Glutamatergic neuron (in vitro differentiated cells): ENCODE data around the gene PACRG. TPM values are rescaled to one million over a fixed set of nuclear protein-coding genes. Genes with fewer than 3 reads are reported as not detected.

ENCODE experiments used
- DNase-seq: peaks from one replicate; pipeline ENCODE4 v3.0.0; 2022
- H3K27ac Mint-ChIP-seq: one replicate; pipeline ENCODE4 v1.8.0; 2020; ENCODE audit warnings: mild to moderate bottlenecking, mixed read lengths, inconsistent platforms; ENCODE audit not compliant: unreplicated experiment
- H3K27me3 Mint-ChIP-seq: one replicate; pipeline ENCODE4 v1.8.0; 2020; ENCODE audit warnings: mild to moderate bottlenecking, moderate library complexity, mixed read lengths, inconsistent platforms; ENCODE audit not compliant: unreplicated experiment
- H3K36me3 Mint-ChIP-seq: one replicate; pipeline ENCODE4 v1.8.0; 2020; ENCODE audit warnings: mild to moderate bottlenecking, mixed read lengths, inconsistent platforms; ENCODE audit not compliant: unreplicated experiment
- H3K4me1 Mint-ChIP-seq: one replicate; pipeline ENCODE4 v1.8.0; 2020; ENCODE audit warnings: mild to moderate bottlenecking, low read depth, mixed read lengths, inconsistent platforms; ENCODE audit not compliant: unreplicated experiment
- H3K4me3 Mint-ChIP-seq: one replicate; pipeline ENCODE4 v1.8.0; 2020; ENCODE audit warnings: mild to moderate bottlenecking, mixed read lengths, inconsistent platforms; ENCODE audit not compliant: unreplicated experiment
- H3K9me3 Mint-ChIP-seq: one replicate; pipeline ENCODE4 v1.8.0; 2020; ENCODE audit warnings: mild to moderate bottlenecking, moderate library complexity, mixed read lengths, inconsistent platforms; ENCODE audit not compliant: unreplicated experiment
- CTCF ChIP-seq: fragments of 200-600 bp; sonication (generic); IDR thresholded peaks from one replicate; pipeline ENCODE4 v1.5.0; 2021; ENCODE audit not compliant: partially characterized antibody, unreplicated experiment
- total RNA-seq: library from RNA; stranded (reverse); fragmentation: NEBNext Ultra II Directional; extraction: Animal tissue kit (Norgen Biotek cat#: 25700); gene quantifications from one replicate; pipeline ENCODE4 v1.2.1, GENCODE V29; 2021; ENCODE audit not compliant: unreplicated experiment

PACRG gene
- total RNA-seq, 1 donor from 2014 or later = not detected

GRCh38 chr6:163087981-163088380 is 360.2 kb downstream of the PACRG start:
- H3K4me1 Mint-ChIP-seq = peaks cover 11% of the 10 kb centered on the region
- peaks cover 11% of the 10 kb centered on the region for H3K36me3 Mint-ChIP-seq

DNA sequence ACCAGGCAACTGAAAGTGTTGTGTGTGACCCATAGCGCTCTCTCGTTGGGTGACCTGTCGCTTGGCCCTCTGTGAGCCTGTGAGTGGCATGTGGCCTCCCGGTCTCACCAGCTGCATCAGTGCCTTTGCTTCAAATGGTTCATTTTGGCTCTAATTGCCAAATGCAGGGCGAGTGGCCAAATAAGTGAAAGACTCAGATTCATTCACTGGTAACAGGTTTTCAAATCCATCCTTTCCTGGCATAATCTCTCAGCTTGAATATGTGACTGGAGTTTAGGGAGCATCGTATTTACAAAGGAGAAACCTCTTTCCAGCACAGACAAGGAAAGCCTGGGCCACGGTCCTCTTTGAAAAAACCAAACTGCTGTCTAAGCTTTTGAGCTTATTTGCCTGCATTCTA is 365.1 kb downstream of the PACRG start:
- Mint-ChIP-seq H3K36me3 (no peaks in the 10 kb centered on the region), H3K9me3 (no peaks in the 10 kb centered on the region), H3K4me1 (peaks cover 13% of the 10 kb centered on the region), H3K27ac (no peak overlapping the region), H3K4me3 (no peak overlapping the region), H3K27me3 (peaks cover 2% of the 10 kb centered on the region)
- TF ChIP-seq CTCF = no peak
- no peak for DNase-seq

More at GRCh38 chr6:163087981-163088380, 360.2 kb downstream of the PACRG start:
- H3K27me3 Mint-ChIP-seq = peaks cover 5% of the 10 kb centered on the region
- no peak for TF ChIP-seq CTCF
- H3K9me3 Mint-ChIP-seq = peaks cover 1% of the 10 kb centered on the region
- H3K4me3 Mint-ChIP-seq = no peak overlapping the region
- no peak for DNase-seq
- H3K27ac Mint-ChIP-seq = no peak overlapping the region

- H3K4me3 Mint-ChIP-seq = no peak overlapping the region
- H3K9me3 Mint-ChIP-seq = no peaks in the 10 kb centered on the region
- peaks cover 13% of the 10 kb centered on the region for H3K4me1 Mint-ChIP-seq
- no peaks in the 10 kb centered on the region for H3K36me3 Mint-ChIP-seq
- peaks cover 2% of the 10 kb centered on the region for H3K27me3 Mint-ChIP-seq
- no peak for TF ChIP-seq CTCF
- H3K27ac Mint-ChIP-seq = no peak overlapping the region
- DNase-seq = no peak
Measured at GRCh38 chr6:163094881-163095280, 367.1 kb downstream of the PACRG start.

DNA sequence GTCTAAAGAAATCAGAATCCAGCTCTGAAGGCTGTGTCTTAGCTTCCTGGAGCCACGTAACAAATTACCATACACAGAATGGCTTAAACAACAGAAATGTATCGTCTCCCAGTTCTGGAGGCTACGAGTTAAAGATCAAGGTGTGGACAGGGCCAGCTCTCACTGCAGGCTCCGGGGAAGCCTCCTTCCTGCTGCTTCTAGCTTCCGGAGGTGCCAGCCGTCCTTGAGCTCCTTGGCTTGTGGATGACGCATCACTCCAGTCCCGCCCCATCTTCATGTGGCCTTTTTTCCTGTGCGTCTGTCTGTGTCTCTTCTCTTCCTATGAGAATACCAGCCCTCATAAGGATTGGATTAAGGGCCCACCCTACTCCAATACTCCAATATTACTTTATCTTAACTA is 367.6 kb downstream of the PACRG start:
- Mint-ChIP-seq H3K36me3 (no peaks in the 10 kb centered on the region), H3K4me3 (no peak overlapping the region), H3K27me3 (peaks cover 2% of the 10 kb centered on the region), H3K9me3 (no peaks in the 10 kb centered on the region), H3K4me1 (peaks cover 13% of the 10 kb centered on the region), H3K27ac (no peak overlapping the region)
- TF ChIP-seq CTCF = no peak
- DNase-seq = no peak

DNA sequence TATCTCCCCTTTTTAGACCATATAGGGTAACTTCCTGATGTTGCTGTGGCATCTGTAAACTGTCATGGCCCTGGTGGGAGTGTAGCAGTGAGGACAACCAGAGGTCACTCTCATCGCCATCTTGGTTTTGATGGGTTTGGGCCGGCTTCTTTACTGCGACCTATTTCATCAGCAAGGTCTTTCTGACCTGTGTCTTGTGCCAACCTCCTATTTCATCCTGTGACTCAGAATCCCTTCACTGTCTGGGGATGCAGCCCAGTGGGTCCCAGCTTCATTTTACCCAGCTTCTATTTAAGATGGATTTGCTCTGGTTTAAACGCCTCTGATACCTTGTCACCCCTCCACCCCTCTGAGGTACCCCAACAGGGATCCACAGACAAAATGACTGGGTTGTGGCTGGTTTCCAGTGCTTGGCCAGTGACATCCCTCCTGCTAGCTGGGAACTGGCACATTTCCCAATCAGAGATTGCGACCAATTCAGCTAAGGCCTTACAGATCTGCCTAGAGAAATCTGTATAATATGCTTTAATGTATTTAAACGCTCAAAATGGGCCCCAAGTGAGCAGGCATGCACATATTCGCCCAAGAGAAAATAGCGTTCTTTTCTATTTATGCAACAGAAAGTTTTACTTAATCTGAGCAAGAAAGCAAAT is 371.2 kb downstream of the PACRG start:
- TF ChIP-seq CTCF = no peak
- Mint-ChIP-seq H3K27ac (no peak overlapping the region), H3K4me1 (peaks cover 13% of the 10 kb centered on the region), H3K4me3 (no peak overlapping the region), H3K36me3 (no peaks in the 10 kb centered on the region), H3K9me3 (no peaks in the 10 kb centered on the region), H3K27me3 (no peaks in the 10 kb centered on the region)
- DNase-seq = no peak
